ENCODE results near the gene GRAMD4.

The GRAMD4 gene

DNA sequence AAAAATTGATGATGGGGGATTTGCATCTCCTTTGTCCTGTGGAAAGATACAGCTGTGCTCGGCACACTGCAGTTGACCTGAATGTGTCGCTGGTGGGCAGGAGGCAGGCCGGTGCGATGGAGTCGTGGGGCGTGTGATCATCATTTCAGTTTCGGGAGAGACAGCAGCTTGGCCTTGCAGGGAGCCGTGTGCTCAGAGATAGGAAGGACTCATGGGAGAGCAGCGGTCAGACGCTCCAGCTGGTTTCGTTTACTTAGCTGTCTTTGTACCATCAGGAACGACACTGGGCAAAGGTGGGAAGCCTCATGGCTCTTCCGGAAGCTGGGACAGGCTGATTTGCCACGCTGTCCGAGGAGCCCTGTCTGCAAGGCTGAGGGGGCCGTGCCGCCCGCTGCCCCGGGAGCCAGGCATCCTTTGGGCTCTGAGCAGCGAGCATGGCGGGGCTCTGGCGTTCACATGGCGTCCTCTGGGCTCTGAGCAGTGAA, 32.7 kb downstream of the GRAMD4 start:
- H3K4me3 ChIP-seq (ENCODE audit: low read length): no peak overlapping the region
- no peaks in the 10 kb centered on the region for H3K36me3 ChIP-seq (ENCODE audit: control insufficient read depth, low read length)
- H3K27ac ChIP-seq (ENCODE audit: low read depth, low read length): no peak overlapping the region
- no peaks in the 10 kb centered on the region for H3K27me3 ChIP-seq (ENCODE audit: control insufficient read depth, low read length)
- H3K79me2 ChIP-seq (ENCODE audit: control insufficient read depth, low read length): no peaks in the 10 kb centered on the region
- peaks cover 11% of the 10 kb centered on the region for H3K4me1 ChIP-seq (ENCODE audit: control insufficient read depth, low read length)
- H3K4me2 ChIP-seq (ENCODE audit: low read length): no peak overlapping the region; the same call in 1 of the 2 replicates
- no peak for TF ChIP-seq EZH2phosphoT487 (IDR thresholded peaks at IDR 0.05; ENCODE audit: borderline replicate concordance, low read length)
- TF ChIP-seq, protein P1, sequence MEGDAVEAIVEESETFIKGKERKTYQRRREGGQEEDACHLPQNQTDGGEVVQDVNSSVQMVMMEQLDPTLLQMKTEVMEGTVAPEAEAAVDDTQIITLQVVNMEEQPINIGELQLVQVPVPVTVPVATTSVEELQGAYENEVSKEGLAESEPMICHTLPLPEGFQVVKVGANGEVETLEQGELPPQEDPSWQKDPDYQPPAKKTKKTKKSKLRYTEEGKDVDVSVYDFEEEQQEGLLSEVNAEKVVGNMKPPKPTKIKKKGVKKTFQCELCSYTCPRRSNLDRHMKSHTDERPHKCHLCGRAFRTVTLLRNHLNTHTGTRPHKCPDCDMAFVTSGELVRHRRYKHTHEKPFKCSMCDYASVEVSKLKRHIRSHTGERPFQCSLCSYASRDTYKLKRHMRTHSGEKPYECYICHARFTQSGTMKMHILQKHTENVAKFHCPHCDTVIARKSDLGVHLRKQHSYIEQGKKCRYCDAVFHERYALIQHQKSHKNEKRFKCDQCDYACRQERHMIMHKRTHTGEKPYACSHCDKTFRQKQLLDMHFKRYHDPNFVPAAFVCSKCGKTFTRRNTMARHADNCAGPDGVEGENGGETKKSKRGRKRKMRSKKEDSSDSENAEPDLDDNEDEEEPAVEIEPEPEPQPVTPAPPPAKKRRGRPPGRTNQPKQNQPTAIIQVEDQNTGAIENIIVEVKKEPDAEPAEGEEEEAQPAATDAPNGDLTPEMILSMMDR (IDR thresholded peaks at IDR 0.05; ENCODE audit: low read depth, low read length, poor library complexity, severe bottlenecking): no peak
- H3K9me3 ChIP-seq (ENCODE audit: control insufficient read depth, insufficient read depth, low read length): no peaks in the 10 kb centered on the region
- H3K9me2 ChIP-seq (replicated peaks; ENCODE audit: control insufficient read depth, low read length): no peaks in the 10 kb centered on the region
- no peaks in the 10 kb centered on the region for H4K20me1 ChIP-seq (ENCODE audit: control insufficient read depth, insufficient read depth, low read depth, low read length)
- H3F3A ChIP-seq (ENCODE audit: control insufficient read depth, insufficient read depth): no peaks in the 10 kb centered on the region

DNA sequence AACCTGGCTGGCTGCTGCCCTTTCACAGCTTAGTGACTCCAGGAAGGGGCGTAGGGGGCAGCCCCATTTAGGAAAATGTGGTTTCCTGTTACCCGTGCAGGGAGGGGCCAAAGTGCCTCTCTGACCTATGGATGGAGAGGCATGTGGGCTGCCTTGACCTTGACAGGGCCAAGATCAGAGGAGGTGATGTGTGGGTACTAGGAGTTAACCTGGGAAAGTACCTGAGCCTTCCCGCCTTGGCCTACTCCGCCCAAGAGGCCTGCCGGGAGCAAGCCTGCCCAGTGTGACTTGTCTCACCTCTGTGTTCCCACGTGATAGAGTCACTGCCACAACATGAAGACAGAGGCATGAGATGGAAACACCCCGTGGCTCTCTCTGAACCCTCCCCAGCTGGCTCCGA, 33.4 kb downstream of the GRAMD4 start:
- no peaks in the 10 kb centered on the region for H3F3A ChIP-seq (ENCODE audit: control insufficient read depth, insufficient read depth)
- H3K9me3 ChIP-seq (ENCODE audit: control insufficient read depth, insufficient read depth, low read length): no peaks in the 10 kb centered on the region
- TF ChIP-seq EZH2phosphoT487 (IDR thresholded peaks at IDR 0.05; ENCODE audit: borderline replicate concordance, low read length): no peak
- TF ChIP-seq, protein P1 (IDR thresholded peaks at IDR 0.05; ENCODE audit: low read depth, low read length, poor library complexity, severe bottlenecking): no peak
- H3K4me2 ChIP-seq (ENCODE audit: low read length): peak overlapping the region; percentile 38
- H4K20me1 ChIP-seq (ENCODE audit: control insufficient read depth, insufficient read depth, low read depth, low read length): no peaks in the 10 kb centered on the region
- no peaks in the 10 kb centered on the region for H3K79me2 ChIP-seq (ENCODE audit: control insufficient read depth, low read length)
- H3K36me3 ChIP-seq (ENCODE audit: control insufficient read depth, low read length): no peaks in the 10 kb centered on the region
- no peaks in the 10 kb centered on the region for H3K9me2 ChIP-seq (replicated peaks; ENCODE audit: control insufficient read depth, low read length)
- H3K4me3 ChIP-seq (ENCODE audit: low read length): no peak overlapping the region
- H3K4me1 ChIP-seq (ENCODE audit: control insufficient read depth, low read length): peaks cover 11% of the 10 kb centered on the region
- H3K27me3 ChIP-seq (ENCODE audit: control insufficient read depth, low read length): no peaks in the 10 kb centered on the region
- no peak overlapping the region for H3K27ac ChIP-seq (ENCODE audit: low read depth, low read length)

DNA sequence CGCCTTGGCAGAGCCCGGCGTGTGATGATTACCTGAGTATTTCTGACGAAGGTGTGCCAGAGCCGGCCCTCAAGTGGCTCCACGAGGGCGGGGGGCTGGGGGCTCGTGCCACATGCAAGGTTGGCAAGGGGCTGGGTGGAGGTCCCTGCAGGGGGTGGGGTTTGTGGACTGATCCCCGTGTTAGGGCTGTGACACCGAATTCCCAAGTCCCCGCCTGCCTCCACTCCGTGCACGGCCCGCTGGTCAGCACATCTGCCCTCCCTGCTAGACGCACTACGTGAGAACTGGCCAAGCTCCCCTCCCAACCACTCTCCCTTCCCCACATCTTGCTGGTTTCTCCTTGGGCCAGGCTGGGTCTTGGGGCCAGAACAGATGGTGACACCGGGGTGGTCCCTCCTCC, 34.2 kb downstream of the GRAMD4 start:
- TF ChIP-seq EZH2phosphoT487 (IDR thresholded peaks at IDR 0.05; ENCODE audit: borderline replicate concordance, low read length): no peak
- TF ChIP-seq, protein P1 (IDR thresholded peaks at IDR 0.05; ENCODE audit: low read depth, low read length, poor library complexity, severe bottlenecking): no peak
- Histone ChIP-seq H4K20me1 (ENCODE audit: control insufficient read depth, insufficient read depth, low read depth, low read length) (no peaks in the 10 kb centered on the region), H3K27me3 (ENCODE audit: control insufficient read depth, low read length) (no peaks in the 10 kb centered on the region), H3K4me3 (ENCODE audit: low read length) (no peak overlapping the region), H3K79me2 (ENCODE audit: control insufficient read depth, low read length) (no peaks in the 10 kb centered on the region), H3F3A (ENCODE audit: control insufficient read depth, insufficient read depth) (no peaks in the 10 kb centered on the region), H3K9me2 (replicated peaks; ENCODE audit: control insufficient read depth, low read length) (no peaks in the 10 kb centered on the region), H3K9me3 (ENCODE audit: control insufficient read depth, insufficient read depth, low read length) (no peaks in the 10 kb centered on the region), H3K4me1 (ENCODE audit: control insufficient read depth, low read length) (peaks cover 11% of the 10 kb centered on the region), H3K4me2 (ENCODE audit: low read length) (no peak overlapping the region), H3K36me3 (ENCODE audit: control insufficient read depth, low read length) (no peaks in the 10 kb centered on the region), H3K27ac (ENCODE audit: low read depth, low read length) (no peak overlapping the region)
